ENCODE results near the gene RNPS1.

Gene RNPS1

DNA sequence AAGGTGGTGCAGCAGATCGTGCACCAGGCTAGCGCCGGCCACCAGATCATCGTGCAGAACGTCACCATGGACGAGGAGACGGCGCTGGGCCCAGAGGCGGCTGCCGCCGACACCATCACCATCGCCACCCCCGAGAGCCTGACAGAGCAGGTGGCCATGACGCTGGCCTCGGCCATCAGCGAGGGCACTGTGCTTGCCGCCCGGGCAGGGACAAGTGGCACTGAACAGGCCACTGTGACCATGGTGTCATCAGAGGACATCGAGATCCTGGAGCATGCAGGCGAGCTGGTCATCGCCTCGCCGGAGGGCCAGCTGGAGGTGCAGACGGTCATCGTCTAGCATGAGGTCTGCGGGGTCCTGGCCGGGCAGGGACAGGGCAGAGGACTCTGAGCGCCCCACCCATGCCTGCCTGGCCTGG is 32.7 kb downstream of the RNPS1 start:
- no peak overlapping the region for H3K27ac ChIP-seq
- TF ChIP-seq, protein P1, sequence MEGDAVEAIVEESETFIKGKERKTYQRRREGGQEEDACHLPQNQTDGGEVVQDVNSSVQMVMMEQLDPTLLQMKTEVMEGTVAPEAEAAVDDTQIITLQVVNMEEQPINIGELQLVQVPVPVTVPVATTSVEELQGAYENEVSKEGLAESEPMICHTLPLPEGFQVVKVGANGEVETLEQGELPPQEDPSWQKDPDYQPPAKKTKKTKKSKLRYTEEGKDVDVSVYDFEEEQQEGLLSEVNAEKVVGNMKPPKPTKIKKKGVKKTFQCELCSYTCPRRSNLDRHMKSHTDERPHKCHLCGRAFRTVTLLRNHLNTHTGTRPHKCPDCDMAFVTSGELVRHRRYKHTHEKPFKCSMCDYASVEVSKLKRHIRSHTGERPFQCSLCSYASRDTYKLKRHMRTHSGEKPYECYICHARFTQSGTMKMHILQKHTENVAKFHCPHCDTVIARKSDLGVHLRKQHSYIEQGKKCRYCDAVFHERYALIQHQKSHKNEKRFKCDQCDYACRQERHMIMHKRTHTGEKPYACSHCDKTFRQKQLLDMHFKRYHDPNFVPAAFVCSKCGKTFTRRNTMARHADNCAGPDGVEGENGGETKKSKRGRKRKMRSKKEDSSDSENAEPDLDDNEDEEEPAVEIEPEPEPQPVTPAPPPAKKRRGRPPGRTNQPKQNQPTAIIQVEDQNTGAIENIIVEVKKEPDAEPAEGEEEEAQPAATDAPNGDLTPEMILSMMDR (conservative IDR thresholded peaks at IDR 0.05): no peak

DNA sequence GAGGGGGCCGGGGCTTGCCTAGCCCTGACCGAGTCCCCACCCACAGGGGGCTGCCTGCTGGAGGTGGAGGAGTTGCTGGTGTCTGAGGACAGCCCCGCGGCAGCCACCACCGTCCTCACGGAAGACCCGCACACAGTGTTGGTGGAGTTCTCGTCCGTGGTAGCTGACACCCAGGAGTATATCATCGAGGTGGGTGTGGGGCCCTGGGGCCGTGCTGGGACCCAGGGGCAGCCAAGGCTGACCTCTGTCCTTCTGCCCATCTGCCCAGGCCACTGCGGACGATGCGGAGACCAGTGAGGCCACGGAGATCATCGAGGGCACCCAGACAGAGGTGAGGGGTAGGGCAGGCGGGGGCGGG is 33.1 kb downstream of the RNPS1 start:
- TF ChIP-seq, protein P1 (conservative IDR thresholded peaks at IDR 0.05): no peak
- no peak overlapping the region for H3K27ac ChIP-seq

GRCh38 chr16:2233872-2234812 is 33.8 kb downstream of the RNPS1 start:
- H3K27ac ChIP-seq: no peak overlapping the region

DNA sequence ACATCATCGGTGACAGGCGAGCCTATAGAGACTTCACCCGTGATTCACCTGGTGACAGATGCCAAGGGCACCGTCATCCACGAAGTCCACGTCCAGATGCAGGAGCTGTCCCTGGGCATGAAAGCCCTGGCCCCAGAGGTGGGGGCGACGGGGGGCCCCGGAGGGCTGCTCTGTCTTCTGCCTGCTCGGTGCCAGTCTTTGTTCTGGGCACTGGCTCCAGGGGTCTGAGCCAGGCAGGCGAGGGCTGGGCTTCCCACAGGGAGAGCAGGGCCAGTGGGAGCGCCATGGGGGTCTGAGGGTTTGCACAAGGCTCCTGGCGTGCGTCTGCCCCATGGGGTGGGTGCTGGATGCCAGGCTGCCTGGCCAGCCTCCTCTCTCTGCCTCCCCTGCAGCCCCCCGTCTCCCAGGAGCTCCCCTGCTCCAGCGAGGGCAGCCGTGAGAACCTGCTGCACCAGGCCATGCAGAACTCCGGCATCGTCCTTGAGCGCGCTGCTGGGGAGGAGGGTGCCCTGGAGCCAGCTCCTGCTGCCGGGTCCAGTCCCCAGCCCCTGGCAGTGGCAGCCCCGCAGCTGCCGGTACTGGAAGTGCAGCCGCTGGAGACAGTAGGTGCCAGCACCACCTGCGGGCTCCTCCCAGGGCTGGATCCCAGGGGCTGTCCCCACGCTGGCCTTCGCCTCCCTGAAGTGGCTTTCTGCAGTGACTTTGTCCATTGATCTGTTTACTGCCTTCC is 34.7 kb downstream of the RNPS1 start:
- H3K27ac ChIP-seq: no peak overlapping the region

More at GRCh38 chr16:2233872-2234812, 33.8 kb downstream of the RNPS1 start:
- TF ChIP-seq, protein P1 (conservative IDR thresholded peaks at IDR 0.05): no peak

DNA sequence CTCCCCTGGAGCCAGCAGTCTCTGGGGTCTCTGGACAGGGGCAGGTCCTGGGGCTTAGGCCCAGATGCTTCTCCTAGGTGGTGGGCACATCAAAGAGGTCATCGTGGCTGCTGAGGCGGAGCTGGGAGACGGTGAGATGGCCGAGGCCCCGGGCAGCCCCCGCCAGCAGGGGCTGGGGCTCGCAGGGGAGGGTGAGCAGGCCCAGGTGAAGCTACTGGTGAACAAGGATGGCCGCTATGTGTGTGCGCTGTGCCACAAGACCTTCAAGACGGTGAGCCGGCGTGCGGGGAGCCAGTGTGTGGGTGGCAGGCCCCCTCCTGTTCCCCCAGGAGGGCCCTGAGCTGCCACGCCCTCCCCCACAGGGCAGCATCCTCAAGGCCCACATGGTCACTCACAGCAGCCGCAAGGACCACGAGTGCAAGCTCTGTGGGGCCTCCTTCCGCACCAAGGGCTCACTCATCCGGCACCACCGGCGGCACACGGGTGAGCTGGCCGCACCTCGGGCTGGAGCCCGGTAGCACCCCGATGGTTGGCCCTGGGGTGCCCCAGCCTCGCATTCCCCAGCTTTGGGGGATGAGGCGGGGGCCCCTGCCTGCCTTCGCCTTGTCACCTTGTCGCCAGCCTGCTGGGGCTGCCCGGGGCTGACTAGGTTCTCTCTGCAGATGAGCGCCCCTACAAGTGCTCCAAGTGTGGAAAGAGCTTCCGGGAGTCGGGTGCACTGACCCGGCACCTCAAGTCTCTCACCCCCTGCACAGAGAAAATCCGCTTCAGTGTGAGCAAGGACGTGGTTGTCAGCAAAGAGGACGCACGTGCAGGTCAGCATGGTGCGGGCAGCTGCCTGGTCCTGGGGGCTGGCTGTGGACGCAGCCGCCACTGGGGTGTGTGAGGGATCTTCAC is 35.6 kb downstream of the RNPS1 start:
- TF ChIP-seq, protein P1 (conservative IDR thresholded peaks at IDR 0.05): no peak
- H3K27ac ChIP-seq: no peak overlapping the region

More for the DNA sequence above, 34.7 kb downstream of the RNPS1 start:
- TF ChIP-seq, protein P1 (conservative IDR thresholded peaks at IDR 0.05): no peak

GRCh38 chr16:2231016-2231931 is 36.7 kb downstream of the RNPS1 start:
- no peak overlapping the region for H3K27ac ChIP-seq

More at GRCh38 chr16:2231016-2231931, 36.7 kb downstream of the RNPS1 start:
- TF ChIP-seq, protein P1 (conservative IDR thresholded peaks at IDR 0.05): no peak

All from VCaP (cell line).